HK-2 (cell line): ENCODE data around the gene SLC44A2.

Source experiments
- DNase-seq: peaks from one replicate; pipeline ENCODE4 v3.0.0-alpha.2; 2018; ENCODE audit not compliant: unreplicated experiment

The SLC44A2 gene

DNA sequence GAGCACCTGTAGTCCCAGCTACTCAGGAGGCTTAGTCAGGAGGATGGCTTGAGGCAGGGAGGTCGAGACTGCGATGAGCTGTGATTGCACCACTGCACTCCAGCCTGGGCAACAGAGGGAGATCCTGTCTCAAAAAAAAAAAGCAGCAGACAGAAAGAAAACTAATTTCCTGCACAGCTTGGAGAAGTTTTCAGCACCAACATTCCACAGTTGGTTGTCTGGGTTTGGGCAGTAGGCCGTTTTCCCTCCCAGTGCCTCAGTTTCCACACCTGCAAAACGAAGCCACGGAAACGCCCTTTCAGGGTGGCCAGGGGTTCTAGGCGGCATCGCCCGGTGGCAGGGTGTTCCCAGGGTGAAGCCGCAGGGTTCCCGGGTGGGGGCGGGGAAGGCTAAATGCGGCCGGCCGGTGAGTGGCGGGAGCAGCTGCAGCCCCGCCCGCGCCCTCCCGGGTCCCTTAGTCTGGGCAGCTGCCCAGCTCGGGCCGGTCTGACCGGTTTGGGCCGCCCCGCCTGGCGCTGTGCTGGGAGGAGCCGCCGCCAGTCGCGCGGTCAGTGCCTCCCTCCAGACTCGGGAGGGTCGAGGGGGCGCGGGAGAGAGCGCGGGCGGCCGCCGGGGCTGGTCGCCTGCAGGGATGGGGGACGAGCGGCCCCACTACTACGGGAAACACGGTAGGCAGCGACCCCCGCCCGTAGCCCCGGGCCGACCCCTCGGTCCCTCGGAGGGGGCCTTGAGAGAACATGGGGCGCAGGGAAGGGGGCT is at the start of gene SLC44A2:
Gene SLC44A2 (plus strand): TSS at position 551 of the 759 bp plus-strand sequence. CDS start 81 bp downstream, at position 632.
- peak; percentile 59 for DNase-seq

GRCh38 chr19:10577951-10578350 is 47.4 kb upstream of the SLC44A2 start:
- DNase-seq = no peak

GRCh38 chr19:10580979-10581631 is 44.2 kb upstream of the SLC44A2 start:
- peak; percentile 80 for DNase-seq

DNA sequence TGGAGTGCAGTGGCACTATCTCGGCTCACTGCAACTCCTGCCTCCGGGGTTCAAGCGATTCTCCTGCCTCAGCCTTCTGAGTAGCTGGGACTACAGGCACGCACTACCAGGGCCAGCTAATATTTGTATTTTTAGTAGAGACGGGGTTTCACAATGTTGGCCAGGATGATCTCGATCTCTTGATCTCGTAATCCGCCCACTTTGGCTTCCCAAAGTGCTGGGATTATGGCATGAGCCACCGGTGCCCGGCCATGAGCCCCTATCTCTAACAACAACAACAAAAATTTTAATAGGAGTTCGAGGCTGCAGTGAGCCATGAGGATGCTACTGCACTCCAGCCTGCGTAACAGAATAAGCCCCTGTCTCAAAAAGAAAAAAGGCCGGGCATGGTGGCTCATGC is 43.3 kb upstream of the SLC44A2 start:
- DNase-seq = no peak

DNA sequence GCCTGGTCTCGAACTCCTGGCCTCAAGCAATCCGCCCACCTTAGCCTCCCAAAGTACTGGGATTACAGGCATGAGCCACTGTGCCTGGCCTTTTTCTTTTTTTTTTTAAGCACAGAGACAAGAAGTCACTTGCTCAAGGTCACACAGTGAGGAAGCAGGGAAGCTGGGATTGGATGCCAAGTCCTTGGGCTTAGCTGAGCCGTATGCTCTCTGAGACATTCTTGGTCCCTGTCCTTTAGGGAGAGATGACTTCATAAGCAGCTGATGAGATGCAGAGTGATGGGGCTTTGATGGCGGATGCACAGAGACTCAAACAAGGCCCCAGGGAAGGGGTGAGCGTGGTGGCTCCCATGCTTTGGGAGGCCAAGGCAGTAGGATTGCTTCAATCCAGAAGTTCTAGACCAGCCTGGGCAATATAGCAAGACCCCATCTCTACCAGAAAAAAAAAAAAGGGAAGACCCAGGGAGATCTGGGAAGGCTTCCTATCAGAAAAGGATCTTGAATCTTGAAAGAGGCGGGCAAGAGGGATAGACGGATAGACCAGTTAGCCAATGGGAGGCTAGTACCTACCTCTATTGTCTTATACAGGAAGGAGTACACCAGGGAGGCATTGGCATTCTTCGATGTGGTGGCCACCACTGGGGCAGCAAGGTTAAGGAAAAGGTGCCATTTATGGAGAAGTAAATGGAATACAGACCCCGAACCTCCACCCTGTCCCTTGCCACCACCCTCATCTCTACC is 42.1 kb upstream of the SLC44A2 start:
- no peak for DNase-seq

- DNase-seq = no peak
These were observed 39.0 kb upstream of the SLC44A2 start for GRCh38 chr19:10586396-10586795.

GRCh38 chr19:10587022-10587838 is 38.1 kb upstream of the SLC44A2 start, which contains the start of gene AP1M2:
Gene AP1M2 (minus strand): TSS chr19:10587312. CDS start chr19:10587231, 81 bp downstream.
- no peak for DNase-seq

DNA sequence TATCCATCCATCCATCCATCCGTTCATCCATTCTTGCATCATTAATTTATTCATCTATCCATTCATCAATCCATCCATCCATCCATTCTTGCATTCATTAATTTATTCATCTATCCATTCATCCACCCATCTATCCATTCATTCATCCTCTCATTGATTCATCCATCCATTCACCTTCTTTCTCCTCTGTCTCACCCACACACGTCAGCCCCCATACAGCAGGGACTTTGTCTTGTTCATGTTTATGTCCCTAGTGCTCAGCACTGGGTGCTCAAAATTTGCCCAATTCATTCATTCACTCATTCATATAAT is 37.6 kb upstream of the SLC44A2 start:
- no peak for DNase-seq

GRCh38 chr19:10593148-10593547 is 32.2 kb upstream of the SLC44A2 start:
- no peak for DNase-seq

GRCh38 chr19:10593820-10594637 is 31.3 kb upstream of the SLC44A2 start:
- DNase-seq = no peak

- no peak for DNase-seq
These were observed 25.2 kb upstream of the SLC44A2 start for GRCh38 chr19:10600149-10600548.

- no peak for DNase-seq
These were observed 23.4 kb upstream of the SLC44A2 start for GRCh38 chr19:10601999-10602329.

DNA sequence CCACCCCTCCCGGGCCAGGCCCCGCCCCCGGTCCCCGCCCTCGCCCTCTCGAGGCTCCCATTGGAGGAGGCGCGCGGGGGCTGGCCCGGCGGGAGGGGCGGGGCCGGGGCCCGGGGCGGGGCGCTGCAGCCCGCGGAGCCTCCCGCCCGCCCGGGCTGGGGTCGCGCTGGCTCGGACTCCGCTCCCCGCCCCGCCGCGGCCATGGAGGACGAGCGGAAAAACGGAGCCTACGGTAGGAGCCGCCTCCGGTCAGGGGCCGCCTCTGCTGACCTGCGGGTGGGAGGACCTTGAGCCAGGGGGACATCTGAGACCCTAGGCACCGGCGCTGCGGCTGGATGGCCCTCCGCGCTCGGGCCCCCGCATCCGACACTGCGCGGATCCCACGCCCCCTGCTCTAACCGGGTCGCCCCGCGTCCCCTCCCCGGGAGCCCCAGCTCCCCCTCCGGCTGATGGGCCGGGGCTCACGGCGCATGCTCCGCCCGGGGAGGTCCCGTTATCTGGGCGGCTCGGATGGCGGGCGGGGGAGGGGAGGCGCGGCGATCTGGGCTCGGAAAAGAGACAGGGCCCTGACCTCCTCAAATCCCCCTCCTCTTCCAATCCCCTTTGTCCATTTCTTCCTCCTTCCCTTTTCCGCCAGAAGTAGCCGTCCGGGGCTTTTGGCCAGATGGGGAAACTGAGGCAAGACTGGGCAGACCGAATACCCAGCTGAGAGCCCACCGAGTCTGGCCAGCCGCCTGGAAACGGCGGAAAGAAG is 22.8 kb upstream of the SLC44A2 start:
- peak; percentile 66 for DNase-seq

DNA sequence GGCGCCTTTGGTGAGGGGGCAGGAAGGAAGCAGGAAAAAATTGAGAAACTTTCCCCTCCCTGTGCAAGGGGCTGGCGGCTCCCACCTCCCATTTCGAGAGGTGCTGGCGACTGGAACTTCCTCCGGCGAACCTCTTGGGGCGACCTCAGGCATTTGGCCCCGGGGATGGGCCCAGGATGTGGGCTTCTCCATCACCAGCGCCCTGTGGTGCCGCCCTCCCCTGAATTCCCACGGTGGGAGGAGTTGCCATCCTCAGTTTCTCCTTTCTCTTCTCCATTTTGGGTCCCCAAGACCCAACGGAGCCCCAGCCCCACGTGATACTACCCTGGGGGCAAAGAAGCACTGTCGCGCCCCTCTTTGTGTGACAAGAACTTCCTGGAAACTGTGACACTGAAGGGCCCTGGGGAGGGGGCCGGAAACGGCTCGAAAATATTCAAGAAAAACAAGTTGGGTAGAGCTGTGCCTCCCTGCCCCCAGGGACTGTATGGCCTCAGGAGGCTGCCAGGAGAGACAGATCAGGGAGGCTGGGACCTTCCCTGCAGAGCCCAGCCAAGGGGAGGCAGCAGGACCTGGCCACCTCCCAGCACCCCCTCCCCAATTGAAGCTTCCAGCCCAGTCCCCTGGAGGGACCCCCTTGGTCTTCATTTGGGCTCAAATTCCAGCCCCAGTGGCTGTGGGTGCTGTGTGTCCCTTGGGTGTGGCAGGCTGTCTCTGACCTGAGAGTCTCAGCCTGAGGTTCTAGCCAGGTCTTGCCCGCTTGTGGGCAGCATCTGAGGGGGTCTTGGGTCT is 22.1 kb upstream of the SLC44A2 start:
- DNase-seq = no peak

GRCh38 chr19:10603873-10604459 is 21.4 kb upstream of the SLC44A2 start:
- no peak for DNase-seq

GRCh38 chr19:10604460-10604980 is 20.8 kb upstream of the SLC44A2 start:
- no peak for DNase-seq

- DNase-seq = no peak
These were observed 13.4 kb upstream of the SLC44A2 start for GRCh38 chr19:10611907-10612306.

DNA sequence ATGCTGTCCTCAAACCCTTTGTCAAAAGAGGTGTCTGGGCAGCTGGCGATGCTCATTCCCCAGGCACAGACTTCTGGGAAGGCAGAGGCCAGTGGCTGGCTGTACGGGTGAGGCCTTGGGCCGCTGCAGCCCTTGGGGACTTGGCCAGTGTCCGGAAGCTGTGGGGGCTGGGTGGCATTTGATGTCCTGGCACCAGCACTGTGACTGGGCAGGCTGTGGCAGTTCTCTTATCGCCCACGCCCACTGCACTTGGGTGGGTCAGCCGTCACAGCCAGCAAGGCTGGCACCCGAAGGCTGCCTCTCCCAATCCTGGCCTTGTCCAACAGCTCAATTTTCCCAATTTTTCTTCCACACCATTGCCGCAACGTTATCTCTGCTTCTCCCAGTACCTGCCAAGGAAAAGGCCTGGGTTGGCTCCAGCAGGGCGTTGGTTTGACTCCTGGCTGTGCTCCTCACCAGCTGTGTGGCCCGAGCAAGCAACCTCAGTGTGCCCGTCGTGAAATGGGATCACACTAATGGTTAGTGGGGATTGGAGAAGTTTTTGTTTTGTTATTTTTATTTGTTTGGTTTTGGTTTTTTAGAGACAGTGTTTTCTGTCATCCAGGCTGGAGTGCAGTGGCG is 12.7 kb upstream of the SLC44A2 start:
- DNase-seq = no peak
